Activated B cell treated with CpG ODN at 0.5 μM for 24 hours (primary cell): ENCODE data around the gene CCN5. TPM values are rescaled to one million over a fixed set of nuclear protein-coding genes. Genes with fewer than 3 reads are reported as not detected.
"Not testable (repeated sequence)": the region's sequence is repeated elsewhere in the genome, so short reads cannot be mapped to it uniquely, and the experiment has no call there.

Source experiments
- ATAC-seq: fragments of 200-7000 bp; cut with Tn5 transposase; one replicate; pipeline ENCODE4 v1.10.0; 2021; ENCODE audit warnings: low read depth, mild to moderate bottlenecking, moderate library complexity
- CTCF ChIA-PET: fragments of 350-600 bp; sonication (Branson Sonifier 250); formaldehyde crosslinking; loops from one replicate; lab custom pipeline; 2021; ENCODE audit warnings: antibody characterized with exemption; lab: Charles Lee
- POLR2A ChIA-PET: fragments of 350-600 bp; sonication (Branson Sonifier 250); formaldehyde crosslinking; loops from one replicate; lab custom pipeline; 2021; ENCODE audit warnings: antibody characterized with exemption; lab: Charles Lee
- DNase-seq: peaks from one replicate; pipeline ENCODE4 v3.0.0; 2022
- H3K27ac Mint-ChIP-seq: one replicate; pipeline ENCODE4 v1.8.0; 2020; ENCODE audit warnings: mixed read lengths
- H3K27me3 Mint-ChIP-seq: one replicate; pipeline ENCODE4 v1.8.0; 2021; ENCODE audit warnings: mixed read lengths
- H3K36me3 Mint-ChIP-seq: one replicate; pipeline ENCODE4 v1.8.0; 2021; ENCODE audit warnings: low read depth, mixed read lengths
- H3K4me1 Mint-ChIP-seq: one replicate; pipeline ENCODE4 v1.8.0; 2021; ENCODE audit warnings: mixed read lengths
- H3K4me3 Mint-ChIP-seq: one replicate; pipeline ENCODE4 v1.8.0; 2020; ENCODE audit warnings: mild to moderate bottlenecking, mixed read lengths
- H3K9me3 Mint-ChIP-seq: one replicate; pipeline ENCODE4 v1.8.0; 2020; ENCODE audit warnings: mixed read lengths
- intact Hi-C: fragments of 100-400 bp; cut with micrococcal nuclease; formaldehyde crosslinking; loops from one replicate; pipeline ENCODE4 v1.15.1; 2024
- total RNA-seq: library from RNA; stranded (reverse); gene quantifications from 2 replicates; pipeline ENCODE4 v1.2.3, GENCODE V29; 2022
- TF ChIP-seq, protein P1 (sequence below): fragments of 200-600 bp; IDR thresholded peaks from one replicate; pipeline ENCODE4 v1.8.0; 2022; ENCODE audit warnings: antibody characterized with exemption, mild to moderate bottlenecking

CCN5 gene
- total RNA-seq, 1 donor from 2014 or later, result not detected

DNA sequence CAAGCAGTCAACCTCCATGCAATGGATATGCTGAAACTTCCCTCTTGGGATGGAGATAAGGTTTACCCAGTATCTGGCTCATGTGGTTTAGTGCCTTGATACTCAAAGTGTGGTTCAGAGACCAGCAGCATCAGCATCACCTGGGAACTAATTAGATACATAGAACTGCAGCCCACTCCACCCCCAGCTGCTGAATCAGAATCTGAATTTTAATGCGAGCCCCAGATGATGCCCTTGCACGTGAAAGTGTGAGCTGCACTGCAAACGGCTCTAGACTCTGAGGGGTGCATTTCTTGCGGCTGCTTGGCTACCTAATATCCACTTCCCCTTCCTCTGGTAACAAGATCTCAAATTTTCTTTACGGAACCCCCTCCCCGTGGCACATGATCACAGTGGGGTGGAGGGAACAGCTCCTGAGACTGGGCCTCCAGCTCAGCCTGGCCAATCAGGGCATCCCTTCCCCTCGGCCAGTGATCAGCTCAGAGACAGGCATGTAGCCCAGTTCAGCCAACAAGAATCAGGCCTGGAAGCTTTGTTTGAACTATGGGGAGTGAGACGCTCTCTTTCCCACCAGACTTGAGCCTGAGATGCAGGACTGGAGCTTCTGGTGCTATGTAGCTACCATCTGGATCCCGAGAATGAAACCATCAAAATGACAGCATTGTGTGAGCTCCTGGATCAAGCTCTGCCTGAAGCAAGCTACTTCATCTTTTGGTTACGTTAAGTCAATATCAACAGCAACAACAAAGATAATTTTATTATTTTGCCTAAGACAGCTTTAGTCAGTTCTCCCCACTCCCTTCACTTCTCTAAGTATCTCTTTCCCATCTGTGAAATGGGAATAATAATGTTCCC lies 43.3 kb downstream of the CCN5 start:
- Mint-ChIP-seq H3K27me3 (peaks cover 6% of the 10 kb centered on the region), H3K27ac (no peak overlapping the region), H3K9me3 (no peaks in the 10 kb centered on the region), H3K36me3 (no peaks in the 10 kb centered on the region), H3K4me1 (no peaks in the 10 kb centered on the region), H3K4me3 (no peak overlapping the region)
- POLR2A ChIA-PET, result no interaction called here
- DNase-seq (no peak), ATAC-seq (no peak)
- CTCF ChIA-PET, result interaction anchor here (1.7 kb wide), 1 partner anchor 11 kb away, joined by 4 read pairs; no protein-coding TSS in a partner anchor
- TF ChIP-seq, protein P1, sequence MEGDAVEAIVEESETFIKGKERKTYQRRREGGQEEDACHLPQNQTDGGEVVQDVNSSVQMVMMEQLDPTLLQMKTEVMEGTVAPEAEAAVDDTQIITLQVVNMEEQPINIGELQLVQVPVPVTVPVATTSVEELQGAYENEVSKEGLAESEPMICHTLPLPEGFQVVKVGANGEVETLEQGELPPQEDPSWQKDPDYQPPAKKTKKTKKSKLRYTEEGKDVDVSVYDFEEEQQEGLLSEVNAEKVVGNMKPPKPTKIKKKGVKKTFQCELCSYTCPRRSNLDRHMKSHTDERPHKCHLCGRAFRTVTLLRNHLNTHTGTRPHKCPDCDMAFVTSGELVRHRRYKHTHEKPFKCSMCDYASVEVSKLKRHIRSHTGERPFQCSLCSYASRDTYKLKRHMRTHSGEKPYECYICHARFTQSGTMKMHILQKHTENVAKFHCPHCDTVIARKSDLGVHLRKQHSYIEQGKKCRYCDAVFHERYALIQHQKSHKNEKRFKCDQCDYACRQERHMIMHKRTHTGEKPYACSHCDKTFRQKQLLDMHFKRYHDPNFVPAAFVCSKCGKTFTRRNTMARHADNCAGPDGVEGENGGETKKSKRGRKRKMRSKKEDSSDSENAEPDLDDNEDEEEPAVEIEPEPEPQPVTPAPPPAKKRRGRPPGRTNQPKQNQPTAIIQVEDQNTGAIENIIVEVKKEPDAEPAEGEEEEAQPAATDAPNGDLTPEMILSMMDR, result no peak
- intact Hi-C loops, result no loop called here

DNA sequence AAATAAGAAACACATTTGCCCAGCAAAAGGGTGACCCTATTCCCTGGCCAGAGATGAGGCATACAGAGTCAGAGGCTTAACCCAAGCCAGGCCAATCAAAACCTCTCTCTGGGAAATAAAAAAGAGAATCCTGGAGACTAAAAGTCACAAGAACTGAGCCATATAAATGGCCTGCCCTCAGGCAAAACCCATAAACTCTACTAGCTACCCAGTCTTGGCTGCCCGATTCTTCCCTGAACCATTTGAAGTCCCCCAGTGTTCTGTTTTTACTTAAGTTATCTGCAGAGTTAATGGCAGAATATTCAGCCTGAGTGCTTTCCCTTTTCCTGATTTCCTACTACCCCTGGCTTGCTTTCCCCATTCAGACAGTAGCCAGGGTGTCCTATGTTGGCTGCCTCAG lies 44.4 kb downstream of the CCN5 start:
- ATAC-seq (no peak), DNase-seq (no peak)
- H3K4me3 Mint-ChIP-seq, result no peak overlapping the region
- POLR2A ChIA-PET, result no interaction called here
- H3K4me1 Mint-ChIP-seq, result no peaks in the 10 kb centered on the region
- no peak overlapping the region for H3K27ac Mint-ChIP-seq
- CTCF ChIA-PET, result no interaction called here
- peaks cover 11% of the 10 kb centered on the region for H3K27me3 Mint-ChIP-seq
- TF ChIP-seq, protein P1, result no peak
- intact Hi-C loops, result no loop called here
- no peaks in the 10 kb centered on the region for H3K36me3 Mint-ChIP-seq
- no peaks in the 10 kb centered on the region for H3K9me3 Mint-ChIP-seq

DNA sequence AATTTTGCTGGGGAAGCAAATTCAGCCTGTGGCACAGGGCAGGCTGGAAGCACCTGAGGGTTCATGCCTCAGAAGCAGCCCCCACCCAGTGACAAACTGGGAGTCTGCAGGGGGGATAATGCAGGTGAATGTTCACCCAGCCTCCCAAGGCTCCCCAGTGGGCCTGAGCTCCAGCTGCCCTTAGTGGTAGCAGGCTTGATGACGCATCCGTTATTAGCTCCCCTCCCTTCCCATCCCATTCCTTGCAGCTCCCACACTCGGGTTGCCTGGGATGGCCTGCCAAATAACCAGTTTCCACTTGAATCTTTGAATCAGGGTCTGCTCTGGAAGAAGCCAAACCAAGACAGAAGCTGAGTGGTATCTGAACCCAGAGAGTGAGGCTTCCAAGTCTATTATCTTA lies 46.3 kb downstream of the CCN5 start:
- TF ChIP-seq, protein P1, result no peak
- CTCF ChIA-PET, result no interaction called here
- Mint-ChIP-seq H3K4me3 (no peak overlapping the region), H3K4me1 (no peaks in the 10 kb centered on the region), H3K27ac (no peak overlapping the region), H3K9me3 (no peaks in the 10 kb centered on the region), H3K27me3 (peaks cover 16% of the 10 kb centered on the region), H3K36me3 (no peaks in the 10 kb centered on the region)
- no peak for ATAC-seq
- intact Hi-C loops, result no loop called here
- DNase-seq, result no peak
- POLR2A ChIA-PET, result no interaction called here

DNA sequence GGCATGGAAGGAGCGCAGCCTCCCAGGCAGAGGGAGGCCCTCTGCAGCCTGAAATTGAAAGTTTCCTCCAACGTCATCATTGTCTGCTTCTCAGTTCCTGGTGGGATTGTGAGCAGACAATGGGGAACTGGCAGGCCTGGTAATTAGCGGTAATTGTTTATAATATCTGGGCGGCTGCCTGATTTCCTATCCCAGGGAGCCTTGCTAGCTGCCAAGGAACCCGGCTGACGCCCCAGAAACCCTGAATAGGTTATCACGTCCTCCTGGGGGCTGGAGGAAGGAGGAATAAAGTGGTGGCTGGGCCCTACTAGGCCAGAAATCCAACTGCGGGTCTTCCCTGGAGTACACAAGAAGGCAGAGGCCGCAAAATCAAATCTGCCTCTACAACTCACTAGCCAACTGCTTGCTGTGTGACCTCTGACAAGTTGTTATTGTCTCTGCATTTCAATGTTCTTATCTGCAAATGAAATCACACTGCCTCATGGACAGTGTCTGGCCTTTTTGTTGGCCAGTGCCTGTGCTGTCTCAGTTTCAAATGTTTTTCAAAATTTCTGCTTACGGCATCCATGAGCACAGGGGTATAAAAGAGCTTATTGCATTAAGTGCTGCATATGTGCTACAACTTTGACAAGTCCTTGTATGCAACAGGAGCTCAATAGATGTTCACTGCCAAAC lies 47.4 kb downstream of the CCN5 start:
- no peak overlapping the region for H3K27ac Mint-ChIP-seq
- H3K4me1 Mint-ChIP-seq, result no peaks in the 10 kb centered on the region
- H3K27me3 Mint-ChIP-seq, result peaks cover 16% of the 10 kb centered on the region
- CTCF ChIA-PET, result no interaction called here
- H3K36me3 Mint-ChIP-seq, result no peaks in the 10 kb centered on the region
- TF ChIP-seq, protein P1, result no peak
- H3K4me3 Mint-ChIP-seq, result no peak overlapping the region
- DNase-seq (no peak), ATAC-seq (no peak)
- intact Hi-C loops, result no loop called here
- no peaks in the 10 kb centered on the region for H3K9me3 Mint-ChIP-seq
- POLR2A ChIA-PET, result no interaction called here

DNA sequence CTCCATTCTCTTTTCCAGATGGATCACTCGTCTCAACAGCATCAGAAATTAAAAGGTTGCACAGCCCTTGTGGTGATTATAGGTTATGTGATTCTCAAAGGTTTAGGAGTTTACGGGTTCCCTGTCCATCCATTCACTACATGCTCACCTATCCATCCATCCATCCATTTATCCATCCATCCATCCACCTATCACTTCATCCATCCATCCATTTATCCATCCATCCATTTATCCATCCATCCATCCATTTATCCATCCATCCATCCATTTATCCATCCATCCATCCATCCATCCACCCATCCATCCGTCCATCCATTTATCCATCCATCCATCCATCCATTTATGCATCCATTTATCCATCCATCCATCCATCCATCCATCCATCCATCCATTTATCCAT lies 48.6 kb downstream of the CCN5 start:
- H3K4me3 Mint-ChIP-seq, H3K9me3 Mint-ChIP-seq, H3K27ac Mint-ChIP-seq, H3K36me3 Mint-ChIP-seq, ATAC-seq, H3K4me1 Mint-ChIP-seq, DNase-seq, CTCF ChIA-PET, intact Hi-C loops, POLR2A ChIA-PET: not testable (repeated sequence)
- H3K27me3 Mint-ChIP-seq, result peaks cover 15% of the 10 kb centered on the region
